Bronchial epithelial cell (primary cell): ENCODE data around the gene NELFB. TPM values are rescaled to one million over a fixed set of nuclear protein-coding genes. Genes with fewer than 3 reads are reported as not detected.

Experiments
- DNase-seq: peaks from one replicate; pipeline ENCODE4 v3.0.0-alpha.2; 2010; ENCODE audit warnings: low read depth
- FAIRE-seq: peaks from 2 replicates; lab custom pipeline; 2011; peaks lifted over from hg19 to GRCh38; lab: Jason Lieb, UNC
- H3K27me3 ChIP-seq: 2 replicates; pipeline ENCODE4 v1.5.1; 2011; ENCODE audit warnings: low read length; ENCODE audit not compliant: control insufficient read depth, insufficient read depth
- H3K36me3 ChIP-seq: 2 replicates; pipeline ENCODE4 v1.5.1; 2011; ENCODE audit warnings: low read length; ENCODE audit not compliant: control insufficient read depth, insufficient read depth
- H3K4me3 ChIP-seq: 2 replicates; pipeline ENCODE4 v1.5.1; 2011; ENCODE audit warnings: mild to moderate bottlenecking, low read depth, low read length, control low read depth
- total RNA-seq: library from RNA; depleted of rRNA; stranded (reverse); fragments of >200 nt; gene quantifications from 2 replicates; pipeline ENCODE4 v1.2.1, GENCODE V29; 2014
- TF ChIP-seq, protein P1 (sequence below): IDR thresholded peaks from 2 replicates; pipeline ENCODE4 v1.5.1; 2011; ENCODE audit warnings: mild to moderate bottlenecking, moderate library complexity, low read length, control low read depth, inconsistent platforms; ENCODE audit not compliant: insufficient read depth, severe bottlenecking

Gene NELFB
- total RNA-seq, 1 donor from 2014 or later: 67.9 TPM

DNA sequence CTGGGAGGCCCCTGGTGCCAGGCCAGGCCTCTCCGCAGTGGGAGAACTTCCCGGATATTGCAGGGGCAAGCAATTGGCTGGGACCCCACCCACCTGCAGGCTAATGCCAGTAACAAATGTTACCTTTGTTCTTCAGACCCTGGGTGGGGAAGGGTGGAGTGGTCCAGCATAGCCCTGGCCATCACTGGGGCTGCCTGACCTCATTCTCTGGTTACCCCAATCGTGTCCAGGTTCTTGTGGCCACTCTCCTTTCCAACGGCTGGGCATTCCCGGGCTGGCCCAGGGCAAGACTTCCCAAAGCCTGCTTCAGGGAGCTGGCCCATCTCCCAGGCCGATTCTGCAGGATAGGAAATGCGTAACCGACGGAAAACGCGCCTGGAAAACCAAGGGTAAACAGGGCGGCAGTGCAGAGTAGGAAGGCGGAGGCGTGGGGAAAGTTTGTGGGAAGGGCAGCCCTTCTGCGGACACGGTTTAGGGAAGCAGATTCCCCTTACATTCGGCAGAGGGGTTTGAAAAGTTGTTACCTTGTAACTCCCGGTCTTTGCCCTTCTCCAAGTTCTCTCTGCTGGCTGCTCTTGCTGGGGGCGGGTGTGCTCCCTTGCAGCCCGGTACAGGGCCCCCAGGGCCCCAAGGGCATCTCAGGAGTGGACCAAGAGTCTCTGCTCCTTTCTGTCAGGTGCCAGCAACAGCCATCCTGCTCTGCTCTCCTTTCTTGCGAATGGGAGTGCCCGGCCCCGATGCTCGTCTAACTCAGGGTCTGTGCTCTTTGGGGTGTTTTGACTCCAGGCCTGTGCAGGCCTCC lies 43.5 kb downstream of the NELFB start:
- Histone ChIP-seq H3K27me3 (no peaks in the 10 kb centered on the region), H3K4me3 (no peak overlapping the region), H3K36me3 (no peaks in the 10 kb centered on the region)
- DNase-seq (no peak), FAIRE-seq (no peak)
- TF ChIP-seq, protein P1, sequence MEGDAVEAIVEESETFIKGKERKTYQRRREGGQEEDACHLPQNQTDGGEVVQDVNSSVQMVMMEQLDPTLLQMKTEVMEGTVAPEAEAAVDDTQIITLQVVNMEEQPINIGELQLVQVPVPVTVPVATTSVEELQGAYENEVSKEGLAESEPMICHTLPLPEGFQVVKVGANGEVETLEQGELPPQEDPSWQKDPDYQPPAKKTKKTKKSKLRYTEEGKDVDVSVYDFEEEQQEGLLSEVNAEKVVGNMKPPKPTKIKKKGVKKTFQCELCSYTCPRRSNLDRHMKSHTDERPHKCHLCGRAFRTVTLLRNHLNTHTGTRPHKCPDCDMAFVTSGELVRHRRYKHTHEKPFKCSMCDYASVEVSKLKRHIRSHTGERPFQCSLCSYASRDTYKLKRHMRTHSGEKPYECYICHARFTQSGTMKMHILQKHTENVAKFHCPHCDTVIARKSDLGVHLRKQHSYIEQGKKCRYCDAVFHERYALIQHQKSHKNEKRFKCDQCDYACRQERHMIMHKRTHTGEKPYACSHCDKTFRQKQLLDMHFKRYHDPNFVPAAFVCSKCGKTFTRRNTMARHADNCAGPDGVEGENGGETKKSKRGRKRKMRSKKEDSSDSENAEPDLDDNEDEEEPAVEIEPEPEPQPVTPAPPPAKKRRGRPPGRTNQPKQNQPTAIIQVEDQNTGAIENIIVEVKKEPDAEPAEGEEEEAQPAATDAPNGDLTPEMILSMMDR: no peak

DNA sequence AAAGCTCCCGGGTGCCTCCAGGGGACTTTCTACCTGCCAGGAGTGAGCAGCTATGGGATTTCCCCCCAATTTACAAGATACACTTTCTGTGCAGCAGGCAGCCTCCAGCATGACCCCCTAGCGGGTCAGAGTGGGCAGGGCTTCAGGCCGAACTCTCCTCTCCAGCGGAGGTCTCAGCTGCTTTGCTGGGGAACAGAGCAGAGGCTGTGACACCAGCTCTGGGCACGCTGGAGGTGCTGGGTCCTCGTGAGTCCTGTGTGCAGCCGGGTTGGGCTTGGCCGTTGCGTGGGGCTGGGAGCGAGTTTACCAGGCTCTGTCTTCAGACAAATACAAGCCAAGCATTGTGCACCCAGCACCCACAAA lies 44.1 kb downstream of the NELFB start:
- TF ChIP-seq, protein P1: no peak
- DNase-seq (no peak), FAIRE-seq (no peak)
- Histone ChIP-seq H3K36me3 (no peaks in the 10 kb centered on the region), H3K27me3 (no peaks in the 10 kb centered on the region), H3K4me3 (no peak overlapping the region)

DNA sequence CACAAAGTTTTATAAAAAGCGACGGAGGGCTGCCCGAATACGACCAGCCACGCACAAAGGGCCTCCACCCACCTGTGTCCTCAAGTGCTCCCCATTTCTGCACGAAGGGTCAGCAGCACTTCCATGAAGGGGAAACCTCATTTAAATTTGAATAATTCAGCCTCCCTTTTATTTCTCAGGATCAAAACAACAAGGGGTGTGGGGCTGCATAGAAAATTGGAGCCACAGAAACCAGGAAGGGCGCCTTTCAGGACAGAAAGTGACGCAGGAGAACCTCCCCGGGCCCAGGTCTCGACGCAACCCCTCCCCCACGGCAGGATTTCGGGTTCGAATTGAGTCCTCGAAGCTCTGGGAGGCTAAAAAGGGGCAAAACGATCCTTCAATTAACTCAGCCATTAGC lies 44.8 kb downstream of the NELFB start:
- FAIRE-seq (no peak), DNase-seq (no peak)
- Histone ChIP-seq H3K4me3 (peak overlapping the region; percentile 75), H3K27me3 (no peaks in the 10 kb centered on the region), H3K36me3 (no peaks in the 10 kb centered on the region)
- TF ChIP-seq, protein P1: no peak

DNA sequence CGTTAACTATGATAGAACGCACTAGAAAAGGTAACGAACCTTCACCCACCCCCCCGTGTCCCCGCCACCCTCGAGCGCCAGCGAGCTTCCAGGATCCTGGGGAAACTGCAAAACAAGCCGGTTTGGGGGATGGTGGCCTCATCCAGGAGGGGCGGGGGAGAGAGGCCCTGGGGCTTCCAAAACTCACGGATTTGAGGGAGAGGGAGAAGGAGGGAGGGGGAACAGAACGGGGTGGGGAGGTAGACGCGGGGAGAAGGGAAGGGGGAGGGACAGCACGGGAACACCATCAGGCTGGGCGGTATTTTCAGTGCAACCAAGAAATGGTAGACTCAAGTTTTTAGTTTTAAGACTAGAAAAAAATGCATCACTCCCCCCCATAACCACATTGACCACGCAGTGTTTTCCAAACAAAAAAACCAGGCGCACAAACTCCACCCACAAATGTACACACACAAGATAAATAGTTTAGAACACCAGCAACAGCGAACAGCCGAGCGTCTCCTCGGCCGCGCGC lies 45.5 kb downstream of the NELFB start:
- no peak for DNase-seq

DNA sequence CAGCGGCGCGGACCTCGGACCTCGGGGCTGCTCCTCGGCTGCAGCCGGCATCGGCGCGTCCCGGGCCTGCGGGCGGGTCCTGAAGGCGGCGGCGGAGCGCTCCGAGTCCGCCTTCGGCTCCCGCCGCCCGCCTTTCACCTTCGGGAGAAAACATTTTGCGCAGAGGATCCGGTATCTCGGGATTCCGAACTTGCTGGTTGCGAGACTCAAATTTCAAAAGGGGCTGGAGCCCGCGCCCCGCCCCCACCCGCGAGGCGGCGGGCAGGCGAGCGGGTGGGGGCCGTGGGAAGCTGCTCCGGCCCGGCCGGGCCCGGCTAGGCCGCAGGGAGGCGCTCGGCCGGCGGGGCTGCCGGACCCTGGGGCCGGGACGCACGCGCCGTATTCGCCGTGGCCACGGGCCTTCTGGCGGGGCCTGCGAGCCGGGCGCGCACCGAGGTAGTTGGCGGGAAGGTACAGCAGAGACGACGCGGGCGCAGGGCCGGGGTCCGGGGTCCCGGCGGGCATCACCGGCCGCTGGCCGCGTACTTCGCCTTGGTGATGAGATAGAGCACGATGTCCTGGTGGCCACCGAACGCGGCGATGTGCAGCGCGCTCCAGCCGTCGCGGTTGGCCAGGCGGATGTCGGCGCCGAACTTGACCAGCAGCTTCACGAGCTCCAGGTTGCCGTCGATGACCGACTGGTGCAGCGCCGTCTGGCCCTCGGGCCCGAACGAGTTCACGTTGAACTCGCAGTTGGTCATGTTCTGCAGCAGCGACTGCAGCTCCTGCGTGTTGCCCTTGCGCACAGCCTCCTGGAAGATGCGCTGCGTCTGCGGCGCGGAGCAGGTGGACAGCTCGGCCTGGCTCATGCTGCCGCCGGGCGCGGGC lies 46.2 kb downstream of the NELFB start:
- TF ChIP-seq, protein P1: peak; percentile 4
- H3K27me3 ChIP-seq: no peaks in the 10 kb centered on the region
- peak overlapping the region; percentile 75 for H3K4me3 ChIP-seq
- no peaks in the 10 kb centered on the region for H3K36me3 ChIP-seq
- FAIRE-seq: no peak
- DNase-seq: no peak

More for the DNA sequence above, 45.5 kb downstream of the NELFB start:
- Histone ChIP-seq H3K4me3 (peak overlapping the region; percentile 75), H3K27me3 (no peaks in the 10 kb centered on the region), H3K36me3 (no peaks in the 10 kb centered on the region)
- TF ChIP-seq, protein P1: no peak
- no peak for FAIRE-seq
